PC-3 (cell line): ENCODE measurements around the gene ECPAS. TPM values are rescaled to one million over a fixed set of nuclear protein-coding genes. Genes with fewer than 3 reads are reported as not detected.
"Not testable (repeated sequence)": the region's sequence is repeated elsewhere in the genome, so short reads cannot be mapped to it uniquely, and the experiment has no call there.

Experiments used
- ATAC-seq: fragments of 200-7000 bp; cut with Tn5 transposase; 2 replicates; pipeline ENCODE4 v1.9.1; 2020; ENCODE audit warnings: mild to moderate bottlenecking, moderate library complexity
- BruUV-seq: library from RNA; stranded (reverse); fragments of 400-500 nt; replicated peaks from 2 replicates; lab custom pipeline; 2021; lab: Mats Ljungman, UMichigan
- CTCF ChIA-PET: fragments of 300-600 bp; sonication (Branson Sonifier 250); formaldehyde crosslinking; loops from one replicate; lab custom pipeline; 2022; ENCODE audit warnings: antibody characterized with exemption; lab: Charles Lee
- POLR2A ChIA-PET: fragments of 300-600 bp; sonication (Branson Sonifier 250); formaldehyde crosslinking; loops from one replicate; lab custom pipeline; 2022; ENCODE audit warnings: antibody characterized with exemption; ENCODE audit not compliant: unreplicated experiment; lab: Charles Lee
- DNase-seq: peaks from one replicate; pipeline ENCODE4 v3.0.0-alpha.2; 2015
- H2AFZ ChIP-seq: fragments of 300-600 bp; sonication (generic); 2 replicates; pipeline ENCODE4 v1.6.0; 2016; ENCODE audit warnings: antibody characterized with exemption, low read length
- H3F3A ChIP-seq: fragments of 300-600 bp; sonication (generic); one replicate; pipeline ENCODE4 v1.6.0; 2017; ENCODE audit warnings: antibody characterized with exemption, low read length, control low read depth, mild to moderate bottlenecking; ENCODE audit not compliant: unreplicated experiment
- H3K27ac ChIP-seq: fragments of 300-600 bp; sonication (generic); 2 replicates; pipeline ENCODE4 v1.5.1; 2016; ENCODE audit warnings: mild to moderate bottlenecking, low read length
- H3K27me3 ChIP-seq: fragments of 300-600 bp; sonication (generic); 2 replicates; pipeline ENCODE4 v1.6.1; 2016; ENCODE audit warnings: low read length, mixed read lengths
- H3K36me3 ChIP-seq: fragments of 300-600 bp; sonication (generic); 2 replicates; pipeline ENCODE4 v1.6.1; 2016; ENCODE audit warnings: low read depth, mixed run types, low read length, mixed read lengths
- H3K4me1 ChIP-seq: fragments of 300-600 bp; sonication (generic); 2 replicates; pipeline ENCODE4 v1.5.1; 2016; ENCODE audit warnings: low read length; ENCODE audit not compliant: insufficient read depth
- H3K4me2 ChIP-seq: fragments of 300-600 bp; sonication (generic); 2 replicates; pipeline ENCODE4 v1.6.0; 2016; ENCODE audit warnings: low read length
- H3K4me3 ChIP-seq: fragments of 300-600 bp; sonication (generic); 2 replicates; pipeline ENCODE4 v1.5.1; 2016; ENCODE audit warnings: mild to moderate bottlenecking, low read length, mixed read lengths
- H3K79me2 ChIP-seq: fragments of 300-600 bp; sonication (generic); 2 replicates; pipeline ENCODE4 v1.6.1; 2017; ENCODE audit warnings: low read length, mixed read lengths
- H3K9ac ChIP-seq: fragments of 300-600 bp; sonication (generic); 2 replicates; pipeline ENCODE4 v1.6.0; 2016; ENCODE audit warnings: mild to moderate bottlenecking, low read length
- H3K9me2 ChIP-seq: fragments of 300-600 bp; sonication (generic); replicated peaks from 2 replicates; pipeline ENCODE4 v1.6.1; 2016; ENCODE audit warnings: mixed run types, low read length, mixed read lengths
- H3K9me3 ChIP-seq: fragments of 300-600 bp; sonication (generic); 2 replicates; pipeline ENCODE4 v1.6.1; 2016; ENCODE audit warnings: low read length, mixed read lengths
- H4K20me1 ChIP-seq: fragments of 300-600 bp; sonication (generic); 2 replicates; pipeline ENCODE4 v1.6.1; 2016; ENCODE audit warnings: low read length, mixed read lengths
- EZH2 ChIP-seq: fragments of 300-600 bp; sonication (generic); IDR thresholded peaks from one replicate; pipeline ENCODE4 v1.6.1; 2017; ENCODE audit warnings: antibody characterized with exemption, mild to moderate bottlenecking, low read length; ENCODE audit not compliant: unreplicated experiment
- EZH2phosphoT487 ChIP-seq: fragments of 300-600 bp; sonication (generic); IDR thresholded peaks from 2 replicates; pipeline ENCODE4 v1.6.1; 2018; ENCODE audit warnings: mild to moderate bottlenecking, antibody characterized with exemption, low read length, borderline replicate concordance
- intact Hi-C: fragments of 100-400 bp; cut with micrococcal nuclease; formaldehyde crosslinking; loops from 2 replicates; pipeline ENCODE4 v1.9.0; 2023
- total RNA-seq: library from RNA; depleted of rRNA; stranded (reverse); fragments of >200 nt; gene quantifications from 2 replicates; pipeline ENCODE4 v1.2.3, GENCODE V29; 2014
- TF ChIP-seq, protein P1 (sequence below): fragments of 300-600 bp; sonication (generic); conservative IDR thresholded peaks from 2 replicates; pipeline ENCODE4 v1.5.1; 2017; ENCODE audit warnings: antibody characterized with exemption, low read depth, mild to moderate bottlenecking, low read length

ECPAS gene
- total RNA-seq, 1 experiment from 2014 or later: 69.0 TPM

DNA sequence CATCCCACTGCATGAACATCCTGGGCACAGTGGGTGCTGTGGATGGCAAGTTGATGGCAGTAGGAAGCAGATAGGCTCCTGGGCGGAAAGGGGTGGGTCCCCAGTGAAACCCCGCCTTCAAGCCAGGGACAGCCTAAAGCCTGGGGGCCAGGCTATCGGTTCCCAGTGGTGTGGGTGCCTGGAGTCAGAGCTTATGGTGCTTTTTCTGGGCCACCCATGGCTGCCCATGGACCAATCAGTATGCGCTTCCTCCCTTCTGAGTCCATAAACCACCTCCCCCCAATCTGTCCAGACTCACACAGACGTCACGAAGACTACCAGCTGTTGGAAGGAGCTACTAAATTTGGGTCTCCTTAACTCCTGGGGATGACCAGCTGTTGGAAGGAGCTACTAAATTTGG lies 17.5 kb upstream of the ECPAS start:
- no peak for ATAC-seq
- Histone ChIP-seq H3K4me3 (no peak overlapping the region), H3K4me1 (no peaks in the 10 kb centered on the region), H3K9me3 (no peaks in the 10 kb centered on the region), H4K20me1 (no peaks in the 10 kb centered on the region), H3K27ac (no peak overlapping the region), H3K9me2 (no peaks in the 10 kb centered on the region), H3K4me2 (no peak overlapping the region), H3K36me3 (no peaks in the 10 kb centered on the region), H3K79me2 (no peaks in the 10 kb centered on the region), H3F3A (no peaks in the 10 kb centered on the region), H3K27me3 (no peaks in the 10 kb centered on the region), H2AFZ (no peak overlapping the region), H3K9ac (no peak overlapping the region)
- no peak for TF ChIP-seq EZH2
- no peak for TF ChIP-seq EZH2phosphoT487
- TF ChIP-seq, protein P1, sequence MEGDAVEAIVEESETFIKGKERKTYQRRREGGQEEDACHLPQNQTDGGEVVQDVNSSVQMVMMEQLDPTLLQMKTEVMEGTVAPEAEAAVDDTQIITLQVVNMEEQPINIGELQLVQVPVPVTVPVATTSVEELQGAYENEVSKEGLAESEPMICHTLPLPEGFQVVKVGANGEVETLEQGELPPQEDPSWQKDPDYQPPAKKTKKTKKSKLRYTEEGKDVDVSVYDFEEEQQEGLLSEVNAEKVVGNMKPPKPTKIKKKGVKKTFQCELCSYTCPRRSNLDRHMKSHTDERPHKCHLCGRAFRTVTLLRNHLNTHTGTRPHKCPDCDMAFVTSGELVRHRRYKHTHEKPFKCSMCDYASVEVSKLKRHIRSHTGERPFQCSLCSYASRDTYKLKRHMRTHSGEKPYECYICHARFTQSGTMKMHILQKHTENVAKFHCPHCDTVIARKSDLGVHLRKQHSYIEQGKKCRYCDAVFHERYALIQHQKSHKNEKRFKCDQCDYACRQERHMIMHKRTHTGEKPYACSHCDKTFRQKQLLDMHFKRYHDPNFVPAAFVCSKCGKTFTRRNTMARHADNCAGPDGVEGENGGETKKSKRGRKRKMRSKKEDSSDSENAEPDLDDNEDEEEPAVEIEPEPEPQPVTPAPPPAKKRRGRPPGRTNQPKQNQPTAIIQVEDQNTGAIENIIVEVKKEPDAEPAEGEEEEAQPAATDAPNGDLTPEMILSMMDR: no peak
- ChIA-PET POLR2A (no interaction called here), CTCF (no interaction called here)
- DNase-seq: no peak
- intact Hi-C loops: no loop called here
- BruUV-seq: no TSS peak

- Histone ChIP-seq H3K9me2 (no peaks in the 10 kb centered on the region), H3K79me2 (no peaks in the 10 kb centered on the region), H3K4me1 (no peaks in the 10 kb centered on the region), H3F3A (no peaks in the 10 kb centered on the region), H3K4me2 (no peak overlapping the region), H3K9ac (no peak overlapping the region), H4K20me1 (no peaks in the 10 kb centered on the region), H3K36me3 (no peaks in the 10 kb centered on the region), H2AFZ (no peak overlapping the region), H3K9me3 (no peaks in the 10 kb centered on the region), H3K27ac (no peak overlapping the region), H3K27me3 (no peaks in the 10 kb centered on the region), H3K4me3 (no peak overlapping the region)
- intact Hi-C loops: no loop called here
- ChIA-PET CTCF (no interaction called here), POLR2A (no interaction called here)
- DNase-seq (no peak), ATAC-seq (no peak)
- no TSS peak for BruUV-seq
- no peak for TF ChIP-seq EZH2
- no peak for TF ChIP-seq EZH2phosphoT487
- TF ChIP-seq, protein P1: no peak
Observed at GRCh38 chr9:111501005-111501562, 16.9 kb upstream of the ECPAS start.

GRCh38 chr9:111497196-111497595 lies 13.0 kb upstream of the ECPAS start:
- H3K9me3 ChIP-seq, H3K9ac ChIP-seq, ATAC-seq, H3K27me3 ChIP-seq, H3K4me1 ChIP-seq, H3K27ac ChIP-seq, intact Hi-C loops, H2AFZ ChIP-seq, H3K9me2 ChIP-seq, CTCF ChIA-PET, H3F3A ChIP-seq, DNase-seq, H4K20me1 ChIP-seq, H3K4me2 ChIP-seq, BruUV-seq, POLR2A ChIA-PET, H3K36me3 ChIP-seq, H3K79me2 ChIP-seq, H3K4me3 ChIP-seq: not testable (repeated sequence)
